Endothelial cell (in vitro differentiated cells): ENCODE results near the gene PSMD12. TPM values are rescaled to one million over a fixed set of nuclear protein-coding genes. Genes with fewer than 3 reads are reported as not detected.
A peak's percentile ranks its signal among the peaks of the same experiment; 100 is the strongest.

Source experiments
- DNase-seq: peaks from one replicate; pipeline ENCODE4 v3.0.0; 2021; ENCODE audit warnings: low spot score
- H3K27ac Mint-ChIP-seq: one replicate; pipeline ENCODE4 v1.8.0; 2021; ENCODE audit warnings: mixed read lengths, inconsistent platforms; ENCODE audit not compliant: unreplicated experiment
- H3K27me3 Mint-ChIP-seq: one replicate; pipeline ENCODE4 v1.8.0; 2021; ENCODE audit warnings: mild to moderate bottlenecking, moderate library complexity, mixed read lengths, inconsistent platforms; ENCODE audit not compliant: unreplicated experiment
- H3K36me3 Mint-ChIP-seq: one replicate; pipeline ENCODE4 v1.8.0; 2021; ENCODE audit warnings: mild to moderate bottlenecking, low read depth, mixed read lengths, inconsistent platforms; ENCODE audit not compliant: unreplicated experiment
- H3K4me1 Mint-ChIP-seq: one replicate; pipeline ENCODE4 v1.8.0; 2021; ENCODE audit warnings: mild to moderate bottlenecking, mixed read lengths, inconsistent platforms; ENCODE audit not compliant: unreplicated experiment
- H3K4me3 Mint-ChIP-seq: one replicate; pipeline ENCODE4 v1.8.0; 2021; ENCODE audit warnings: mild to moderate bottlenecking, mixed read lengths, inconsistent platforms; ENCODE audit not compliant: unreplicated experiment
- H3K9me3 Mint-ChIP-seq: one replicate; pipeline ENCODE4 v1.8.0; 2021; ENCODE audit warnings: mixed read lengths, inconsistent platforms; ENCODE audit not compliant: unreplicated experiment
- total RNA-seq: library from RNA; stranded (reverse); fragmentation: NEBNext Ultra II Directional; extraction: Animal tissue kit (Norgen Biotek cat#: 25700); gene quantifications from one replicate; pipeline ENCODE4 v1.2.1, GENCODE V29; 2021; ENCODE audit not compliant: unreplicated experiment
- TF ChIP-seq, protein P1 (sequence below): fragments of 200-600 bp; sonication (generic); IDR thresholded peaks from one replicate; pipeline ENCODE4 v1.5.0; 2021; ENCODE audit warnings: antibody characterized with exemption; ENCODE audit not compliant: unreplicated experiment

PSMD12 gene
- total RNA-seq, 1 donor from 2014 or later = 46.2 TPM

DNA sequence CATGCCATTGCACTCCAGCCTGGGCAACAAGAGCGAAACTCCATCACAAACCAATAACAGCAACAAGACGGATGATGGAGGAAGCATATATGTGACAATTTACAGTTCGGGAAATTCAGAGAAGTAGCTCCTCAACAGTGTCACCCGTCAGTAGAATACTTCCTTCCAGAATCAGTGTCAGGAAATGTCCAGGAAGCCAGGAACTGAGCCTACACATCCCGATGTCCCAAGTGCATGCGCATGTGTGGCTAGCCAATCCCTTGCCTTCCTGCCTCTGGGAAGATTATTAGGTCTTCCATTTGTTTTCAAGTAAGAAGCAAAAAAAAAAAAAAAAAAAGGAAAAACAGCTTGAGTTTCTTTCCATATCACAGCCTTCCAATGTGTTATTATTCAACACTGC is 9.3 kb upstream of the PSMD12 start:
- Mint-ChIP-seq H3K9me3 (no peaks in the 10 kb centered on the region), H3K4me3 (peak overlapping the region; percentile 59), H3K27ac (peak overlapping the region; percentile 24), H3K36me3 (peaks cover 5% of the 10 kb centered on the region), H3K27me3 (peaks cover 12% of the 10 kb centered on the region), H3K4me1 (peaks cover 31% of the 10 kb centered on the region)
- TF ChIP-seq, protein P1, sequence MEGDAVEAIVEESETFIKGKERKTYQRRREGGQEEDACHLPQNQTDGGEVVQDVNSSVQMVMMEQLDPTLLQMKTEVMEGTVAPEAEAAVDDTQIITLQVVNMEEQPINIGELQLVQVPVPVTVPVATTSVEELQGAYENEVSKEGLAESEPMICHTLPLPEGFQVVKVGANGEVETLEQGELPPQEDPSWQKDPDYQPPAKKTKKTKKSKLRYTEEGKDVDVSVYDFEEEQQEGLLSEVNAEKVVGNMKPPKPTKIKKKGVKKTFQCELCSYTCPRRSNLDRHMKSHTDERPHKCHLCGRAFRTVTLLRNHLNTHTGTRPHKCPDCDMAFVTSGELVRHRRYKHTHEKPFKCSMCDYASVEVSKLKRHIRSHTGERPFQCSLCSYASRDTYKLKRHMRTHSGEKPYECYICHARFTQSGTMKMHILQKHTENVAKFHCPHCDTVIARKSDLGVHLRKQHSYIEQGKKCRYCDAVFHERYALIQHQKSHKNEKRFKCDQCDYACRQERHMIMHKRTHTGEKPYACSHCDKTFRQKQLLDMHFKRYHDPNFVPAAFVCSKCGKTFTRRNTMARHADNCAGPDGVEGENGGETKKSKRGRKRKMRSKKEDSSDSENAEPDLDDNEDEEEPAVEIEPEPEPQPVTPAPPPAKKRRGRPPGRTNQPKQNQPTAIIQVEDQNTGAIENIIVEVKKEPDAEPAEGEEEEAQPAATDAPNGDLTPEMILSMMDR = no peak
- DNase-seq = no peak

GRCh38 chr17:67375054-67375427 is 8.7 kb upstream of the PSMD12 start:
- DNase-seq = no peak
- Mint-ChIP-seq H3K4me3 (no peak overlapping the region), H3K9me3 (no peaks in the 10 kb centered on the region), H3K36me3 (peaks cover 5% of the 10 kb centered on the region), H3K27ac (no peak overlapping the region), H3K4me1 (peaks cover 31% of the 10 kb centered on the region), H3K27me3 (peaks cover 12% of the 10 kb centered on the region)
- TF ChIP-seq, protein P1 = no peak

- H3K4me3 Mint-ChIP-seq = no peak overlapping the region
These were observed 8.1 kb upstream of the PSMD12 start for GRCh38 chr17:67374329-67375053.

GRCh38 chr17:67372751-67373150 is 6.4 kb upstream of the PSMD12 start:
- H3K4me3 Mint-ChIP-seq = no peak overlapping the region
- TF ChIP-seq, protein P1 = no peak
- no peak overlapping the region for H3K27ac Mint-ChIP-seq
- peaks cover 5% of the 10 kb centered on the region for H3K27me3 Mint-ChIP-seq
- no peaks in the 10 kb centered on the region for H3K9me3 Mint-ChIP-seq
- H3K36me3 Mint-ChIP-seq = no peaks in the 10 kb centered on the region
- H3K4me1 Mint-ChIP-seq = peaks cover 22% of the 10 kb centered on the region
- DNase-seq = no peak

More at GRCh38 chr17:67374329-67375053, 8.1 kb upstream of the PSMD12 start:
- Mint-ChIP-seq H3K36me3 (peaks cover 5% of the 10 kb centered on the region), H3K27ac (peak overlapping the region; percentile 54), H3K27me3 (peaks cover 11% of the 10 kb centered on the region), H3K9me3 (no peaks in the 10 kb centered on the region), H3K4me1 (peaks cover 29% of the 10 kb centered on the region)
- peak; percentile 88 for DNase-seq
- TF ChIP-seq, protein P1 = peak; percentile 48

DNA sequence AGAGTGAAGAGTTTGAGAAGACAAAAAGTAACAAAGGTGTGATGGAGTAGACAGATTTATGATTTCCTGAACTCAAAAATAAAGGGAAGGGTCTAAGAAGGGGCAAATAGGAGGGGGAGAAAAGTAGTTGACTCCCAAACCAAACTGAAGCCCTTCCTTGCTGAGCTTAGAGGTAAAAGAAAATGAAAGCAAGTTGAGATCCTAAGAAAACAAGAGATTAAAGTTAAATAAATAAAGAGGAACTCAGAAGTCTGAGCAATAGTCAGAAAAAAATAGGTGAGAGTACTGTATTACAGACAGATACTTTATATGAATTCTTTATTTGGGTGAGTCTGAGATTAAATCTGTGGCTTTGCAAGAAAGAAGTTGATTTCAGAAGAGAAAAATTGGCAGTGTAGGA is 3.3 kb upstream of the PSMD12 start:
- H3K27me3 Mint-ChIP-seq = no peaks in the 10 kb centered on the region
- no peaks in the 10 kb centered on the region for H3K36me3 Mint-ChIP-seq
- no peak overlapping the region for H3K4me3 Mint-ChIP-seq
- TF ChIP-seq, protein P1 = no peak
- no peak overlapping the region for H3K27ac Mint-ChIP-seq
- no peak for DNase-seq
- no peaks in the 10 kb centered on the region for H3K9me3 Mint-ChIP-seq
- peaks cover 15% of the 10 kb centered on the region for H3K4me1 Mint-ChIP-seq
